HG03066 (cell line): Measurements from ENCODE around the gene USP16.
A peak's percentile ranks its signal among the peaks of the same experiment; 100 is the strongest.
"Not testable (repeated sequence)": the region's sequence is repeated elsewhere in the genome, so short reads cannot be mapped to it uniquely, and the experiment has no call there.

Experiments
- ATAC-seq: cut with Tn5 transposase; IDR thresholded peaks from one replicate; pipeline ENCODE4 v1.9.1; 2021; ENCODE audit warnings: low read depth; ENCODE audit not compliant: unreplicated experiment

USP16 gene

GRCh38 chr21:29024474-29025327, at the start of gene USP16:
Gene USP16 (plus strand): TSS chr21:29024668. CDS start chr21:29027914, 3,246 bp downstream.
- ATAC-seq = peak; percentile 96

DNA sequence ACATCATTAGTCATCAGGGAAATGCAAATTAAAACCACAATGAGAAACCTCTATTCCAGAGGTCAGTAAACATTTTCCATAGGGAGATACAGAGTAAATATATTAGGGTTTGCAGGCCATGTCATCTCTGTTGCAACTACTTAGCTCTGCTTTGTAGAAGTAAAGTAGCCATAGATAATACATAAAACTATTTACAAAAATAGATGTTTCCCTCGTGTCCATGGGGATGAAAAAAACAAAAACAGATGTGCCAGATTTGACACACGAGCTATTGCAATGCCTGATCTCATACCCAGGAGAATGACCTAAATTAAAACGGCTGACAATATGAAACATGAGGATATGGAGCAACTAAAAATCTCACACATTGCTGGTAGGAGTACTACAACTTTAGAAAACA, 49.1 kb upstream of the USP16 start:
- no peak for ATAC-seq

DNA sequence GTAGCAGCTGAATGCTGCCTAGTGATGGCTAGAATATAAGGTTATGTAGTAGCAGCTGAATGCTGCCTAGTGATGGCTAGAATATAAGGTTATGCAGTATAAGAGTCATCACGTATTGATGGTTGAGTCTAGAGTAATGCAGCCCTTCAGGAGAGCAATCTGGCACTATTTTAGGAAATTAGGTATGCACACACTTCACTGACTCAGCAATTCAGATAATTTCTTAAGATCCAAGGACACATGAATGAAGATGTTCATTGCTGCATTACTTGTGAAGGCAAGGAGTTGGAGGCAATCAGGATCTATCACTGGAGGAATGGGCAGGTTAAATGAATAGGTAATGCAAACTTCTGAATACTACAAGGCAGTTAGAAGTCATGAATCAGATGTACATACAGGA, 45.4 kb upstream of the USP16 start:
- ATAC-seq = no peak

GRCh38 chr21:28982637-28983036, 41.8 kb upstream of the USP16 start:
- no peak for ATAC-seq

- ATAC-seq = no peak
These were observed 37.8 kb upstream of the USP16 start for GRCh38 chr21:28986677-28987076.

DNA sequence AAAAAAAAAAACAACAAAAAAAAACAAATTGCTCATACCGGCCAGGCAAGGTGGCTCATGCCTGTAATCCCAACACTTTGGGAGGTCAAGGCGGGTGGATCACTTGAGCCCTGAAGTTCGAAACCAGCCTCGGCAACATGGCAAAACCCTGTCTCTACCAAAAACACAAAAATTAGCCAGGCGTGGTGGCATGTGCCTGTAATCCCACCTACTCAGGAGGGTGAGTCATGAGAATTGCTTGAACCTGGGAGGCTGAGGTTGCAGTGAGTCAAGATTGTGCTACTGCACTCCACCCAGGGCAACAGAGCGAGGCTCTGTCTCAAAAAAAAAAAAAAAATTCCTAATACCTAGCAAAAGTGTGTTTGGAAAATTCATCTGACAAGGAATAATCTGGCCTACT, 36.3 kb upstream of the USP16 start:
- ATAC-seq = not testable (repeated sequence)

DNA sequence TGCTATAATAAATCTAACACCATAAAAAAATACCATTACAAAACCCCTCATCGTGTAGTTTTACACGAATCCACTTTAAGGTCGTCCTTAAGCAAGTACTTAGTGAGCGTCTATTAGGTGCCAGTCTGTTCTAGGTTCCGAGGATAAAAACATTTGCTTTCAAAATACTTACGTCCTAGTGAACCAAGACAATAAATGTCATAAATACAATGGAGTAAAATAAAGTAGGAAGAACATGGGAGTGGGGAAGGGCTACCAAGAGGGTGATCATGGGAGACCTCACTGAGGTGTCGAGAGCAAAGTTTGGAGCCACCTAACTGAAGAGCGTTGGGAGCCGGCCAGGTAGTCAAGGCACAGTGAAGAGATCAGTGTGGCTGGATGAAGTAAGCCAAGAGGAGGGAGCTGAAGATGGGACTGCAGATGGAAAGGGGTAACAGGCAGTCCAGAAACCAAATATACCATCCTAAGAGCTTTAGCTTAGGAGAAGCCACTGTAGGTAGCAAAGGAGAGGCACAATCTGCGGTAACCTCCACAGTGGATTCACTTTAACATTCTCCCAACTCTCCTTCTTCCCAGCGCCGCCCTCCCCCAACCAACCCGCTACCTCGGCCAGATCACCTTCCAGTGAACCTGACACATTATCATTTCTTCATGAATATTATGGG, 32.5 kb upstream of the USP16 start:
- no peak for ATAC-seq

- peak; percentile 97 for ATAC-seq
These were observed 31.8 kb upstream of the USP16 start, which contains the start of gene LTN1 for GRCh38 chr21:28992526-28993292. Gene LTN1 (minus strand): TSS chr21:28992877. CDS start chr21:28992805, 72 bp downstream.

GRCh38 chr21:28993293-28993629, 31.2 kb upstream of the USP16 start:
- ATAC-seq = no peak

DNA sequence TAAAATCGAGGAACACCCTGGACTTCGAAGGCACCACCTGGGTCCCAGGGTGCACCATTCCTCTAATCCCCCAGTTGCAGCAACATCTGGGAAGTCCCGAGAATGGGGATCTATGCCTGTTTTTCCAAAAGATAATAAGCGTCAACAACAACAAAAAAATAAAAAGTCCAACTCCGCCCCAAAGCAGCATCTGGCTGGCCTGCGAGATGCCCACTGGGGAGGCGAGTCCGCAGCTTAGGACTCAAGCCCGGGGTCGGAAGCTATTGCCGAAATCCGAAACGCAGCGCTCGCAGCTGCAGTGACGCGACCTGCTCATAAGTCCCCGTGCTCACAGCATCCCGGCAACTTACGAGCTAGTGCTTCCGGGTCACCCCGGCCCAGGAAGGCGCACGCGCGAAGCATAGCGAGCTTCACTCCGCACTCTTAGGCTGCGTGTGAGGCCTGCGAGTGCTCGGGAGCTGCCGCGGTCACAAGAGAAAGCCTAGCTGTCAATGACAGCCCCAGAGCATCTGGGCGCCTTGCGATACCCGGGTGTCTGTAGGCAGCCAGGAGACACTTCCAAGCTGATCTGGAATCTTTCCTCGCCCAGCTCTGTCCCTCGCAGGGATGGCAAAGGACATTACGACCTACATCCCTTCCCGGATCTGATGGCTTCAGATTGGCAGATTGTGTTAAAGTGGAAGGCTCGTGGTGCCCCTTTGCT, 21.9 kb upstream of the USP16 start:
- ATAC-seq = peak; percentile 98

- no peak for ATAC-seq
These were observed 18.8 kb upstream of the USP16 start for GRCh38 chr21:29005696-29006095.

DNA sequence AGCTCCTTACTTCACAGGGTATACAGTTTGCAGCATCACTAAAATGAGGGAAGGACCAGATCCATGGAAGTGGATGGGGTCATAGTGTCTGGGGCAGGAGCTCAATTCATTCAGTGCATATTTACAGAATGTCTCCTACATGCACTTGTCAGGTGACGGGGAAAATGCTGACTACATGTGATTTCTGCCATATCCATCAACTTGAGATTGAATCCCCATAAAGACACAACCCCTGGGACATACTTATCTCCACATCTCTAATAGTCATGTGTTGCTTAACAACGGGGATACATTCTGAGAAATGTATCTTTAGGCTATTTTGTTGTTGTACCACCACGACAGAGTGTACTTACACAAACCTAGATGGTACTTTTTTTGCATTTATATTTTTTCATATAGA, 17.3 kb upstream of the USP16 start:
- ATAC-seq = no peak

GRCh38 chr21:29007810-29008209, 16.7 kb upstream of the USP16 start:
- ATAC-seq = no peak

DNA sequence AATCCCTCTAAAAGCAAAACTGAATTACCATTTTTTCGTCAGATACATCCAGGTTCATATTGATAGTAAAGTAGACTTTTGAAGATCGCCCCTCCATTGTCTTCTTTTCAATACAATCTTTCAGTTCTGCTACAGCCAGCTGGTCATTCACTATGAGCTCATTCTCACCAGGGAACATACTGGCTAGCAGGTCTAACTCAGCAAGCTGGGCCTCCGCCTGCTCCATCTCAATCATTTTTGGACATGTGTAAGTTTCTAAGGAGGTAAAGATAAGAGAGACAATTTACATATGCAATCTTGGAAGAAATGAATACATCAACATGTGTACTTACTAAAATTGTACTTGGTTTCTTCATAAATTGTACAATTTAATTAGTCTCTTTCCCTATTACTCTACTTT, 16.1 kb upstream of the USP16 start:
- no peak for ATAC-seq

- ATAC-seq = not testable (repeated sequence)
These were observed 13.2 kb upstream of the USP16 start for GRCh38 chr21:29011236-29011635.

GRCh38 chr21:29017639-29018237, 6.7 kb upstream of the USP16 start:
- no peak for ATAC-seq

GRCh38 chr21:29018540-29018939, 5.9 kb upstream of the USP16 start:
- ATAC-seq = peak; percentile 11

- ATAC-seq = no peak
These were observed 2.3 kb upstream of the USP16 start for GRCh38 chr21:29022166-29022565.

DNA sequence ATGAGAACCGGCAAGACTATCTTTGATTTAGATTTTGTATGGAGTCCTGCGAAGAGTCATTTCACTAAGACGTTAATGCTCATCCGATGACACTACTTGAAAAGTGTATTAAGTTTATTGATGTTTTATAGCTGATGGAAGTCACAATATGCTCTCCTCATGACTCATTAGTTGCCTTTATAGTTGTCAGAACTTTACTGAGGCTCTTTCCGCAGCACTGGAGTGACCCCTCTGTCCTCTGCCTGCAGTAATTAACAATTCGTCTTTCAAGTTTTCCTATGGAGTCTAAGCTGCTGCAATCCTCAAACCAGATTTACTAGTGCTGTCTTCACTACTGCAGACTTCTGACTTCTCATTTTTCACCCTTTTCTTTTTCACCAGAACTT, 853 bp downstream of the USP16 start:
- no peak for ATAC-seq

GRCh38 chr21:29029524-29029923, 5.1 kb downstream of the USP16 start:
- ATAC-seq = no peak
